GDM1 (cell line): ENCODE data around the gene SSH2.
A peak's percentile ranks its signal among the peaks of the same experiment; 100 is the strongest.
"Not testable (repeated sequence)": the region's sequence is repeated elsewhere in the genome, so short reads cannot be mapped to it uniquely, and the experiment has no call there.

Experiments used
- DNase-seq: peaks from one replicate; lab custom pipeline; 2025; lab: John Stamatoyannopoulos, UW

The SSH2 gene

DNA sequence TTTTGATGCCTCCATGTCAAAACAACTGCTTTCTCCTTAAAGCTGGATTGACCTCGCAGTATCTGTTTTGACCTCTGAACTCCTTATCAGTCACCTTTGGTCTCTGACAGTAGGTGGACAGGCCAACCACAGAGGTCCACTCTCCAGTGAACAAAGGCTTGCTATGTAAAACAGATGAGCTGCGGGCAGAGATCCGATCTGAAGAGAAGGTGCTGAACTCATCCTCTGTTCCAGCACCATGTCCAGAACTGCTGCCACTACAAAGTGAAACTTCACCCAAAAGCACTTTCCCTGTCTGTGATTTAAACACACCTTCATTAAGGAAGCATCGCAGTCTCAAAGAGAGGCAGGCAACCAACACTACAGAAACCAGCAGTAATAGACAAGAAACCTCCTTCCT, 190.0 kb downstream of the SSH2 start:
- no peak for DNase-seq

DNA sequence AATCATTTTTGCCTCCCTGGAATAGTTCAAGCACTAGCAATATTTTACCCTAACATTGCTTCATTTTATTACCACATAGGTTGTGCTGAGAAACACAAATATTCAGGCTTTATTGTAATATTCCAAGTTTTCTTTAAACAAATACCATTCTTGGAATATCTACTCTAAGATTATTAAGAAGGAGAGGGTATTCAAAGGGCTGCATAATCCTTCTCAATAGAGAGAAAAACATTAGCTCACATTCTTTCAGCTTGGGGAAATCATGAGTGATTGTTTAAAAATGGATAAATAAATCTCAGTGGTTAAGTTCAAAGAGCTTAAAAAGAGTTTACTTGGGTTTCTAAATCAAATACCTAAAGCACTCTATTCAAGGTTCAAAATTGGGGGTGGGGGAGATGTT, 195.4 kb downstream of the SSH2 start:
- DNase-seq, result no peak

DNA sequence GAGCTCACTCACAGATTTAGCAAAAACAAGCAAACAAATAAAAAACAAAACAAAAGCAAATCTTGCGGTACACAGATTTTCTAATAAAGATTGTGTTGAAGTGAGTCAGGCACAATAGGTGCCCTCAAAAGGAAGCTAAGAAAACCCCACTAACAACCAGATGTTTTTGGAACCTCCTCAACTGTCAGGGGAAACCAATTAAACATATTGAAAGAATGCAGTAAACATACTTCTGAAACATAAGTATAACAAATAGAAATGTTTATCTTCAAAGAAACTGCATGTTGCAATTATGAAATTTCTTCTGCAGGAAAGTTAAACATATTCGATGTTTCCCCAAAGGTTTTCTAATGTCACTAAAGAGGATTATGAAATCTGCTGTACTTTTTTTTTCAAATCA, 196.9 kb downstream of the SSH2 start:
- DNase-seq, result no peak

DNA sequence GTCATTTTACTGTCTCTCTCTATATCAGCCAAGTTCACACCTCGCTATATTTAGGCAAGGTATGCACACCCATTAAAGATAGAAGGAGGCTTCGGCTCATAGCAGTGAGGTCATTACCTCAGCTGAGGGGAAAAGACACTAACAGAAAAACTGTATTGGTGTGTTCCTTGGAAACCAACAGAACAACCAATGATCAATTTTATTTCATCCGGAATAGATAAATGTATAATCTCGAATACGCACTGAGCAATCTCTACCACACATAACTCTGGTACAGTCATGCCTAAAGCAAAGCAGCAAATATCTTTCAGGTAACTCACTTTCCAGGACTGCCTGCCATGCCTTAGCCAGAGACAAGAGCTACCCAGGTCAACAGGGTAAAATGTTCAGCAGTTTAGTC, 197.4 kb downstream of the SSH2 start:
- no peak for DNase-seq

DNA sequence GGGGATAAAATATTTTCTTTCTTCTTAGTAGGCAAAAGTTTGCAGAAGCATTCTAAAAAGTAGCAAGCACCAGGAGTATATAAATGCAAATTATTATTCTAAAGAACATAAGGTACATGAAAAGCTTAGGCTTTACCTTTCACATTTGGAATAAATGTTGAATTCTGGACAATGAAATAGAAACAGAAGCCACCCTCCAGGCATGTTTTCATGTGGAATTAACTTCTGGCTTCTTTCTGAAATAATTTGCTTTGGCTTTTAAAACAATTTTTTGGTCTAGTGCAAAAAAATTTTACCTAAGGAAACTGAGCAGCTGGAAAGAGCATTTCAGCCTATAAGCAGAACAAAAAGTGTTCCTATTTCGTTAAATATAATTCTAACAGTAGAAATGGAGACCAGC, 197.8 kb downstream of the SSH2 start:
- no peak for DNase-seq

DNA sequence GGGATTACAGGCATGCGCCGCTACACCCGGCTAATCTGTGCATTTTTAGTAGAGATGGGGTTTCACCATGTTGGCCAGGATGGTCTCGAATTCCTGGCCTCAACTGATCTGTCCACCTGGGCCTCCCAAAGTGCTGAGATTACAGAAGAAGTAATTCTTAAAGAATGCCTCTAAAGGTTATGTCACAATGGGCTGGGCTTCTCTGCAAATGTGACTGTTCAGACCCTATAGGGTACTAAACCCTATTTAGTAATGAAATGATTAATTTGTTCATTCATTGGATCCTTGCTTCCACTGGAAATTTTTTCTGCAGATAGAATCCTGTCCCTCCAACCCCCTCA, 198.5 kb downstream of the SSH2 start:
- DNase-seq, result no peak

DNA sequence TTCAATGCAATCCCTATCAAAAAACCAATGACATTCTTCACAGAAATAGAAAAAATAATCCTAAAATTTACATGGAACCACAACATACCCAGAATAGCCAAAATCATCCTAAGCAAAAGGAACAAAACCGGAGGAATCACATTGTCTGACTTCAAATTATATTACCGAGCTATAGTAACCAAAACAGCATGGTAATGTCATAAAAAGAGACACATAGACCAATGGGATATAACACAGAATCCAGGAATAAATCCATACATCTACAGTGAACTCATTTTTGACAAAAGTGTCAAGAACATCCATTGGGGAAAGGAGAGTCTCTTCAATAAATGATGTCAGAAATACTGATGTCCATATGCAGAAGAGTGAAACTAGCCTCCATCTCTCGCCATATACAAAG, 201.5 kb downstream of the SSH2 start:
- DNase-seq, result no peak

DNA sequence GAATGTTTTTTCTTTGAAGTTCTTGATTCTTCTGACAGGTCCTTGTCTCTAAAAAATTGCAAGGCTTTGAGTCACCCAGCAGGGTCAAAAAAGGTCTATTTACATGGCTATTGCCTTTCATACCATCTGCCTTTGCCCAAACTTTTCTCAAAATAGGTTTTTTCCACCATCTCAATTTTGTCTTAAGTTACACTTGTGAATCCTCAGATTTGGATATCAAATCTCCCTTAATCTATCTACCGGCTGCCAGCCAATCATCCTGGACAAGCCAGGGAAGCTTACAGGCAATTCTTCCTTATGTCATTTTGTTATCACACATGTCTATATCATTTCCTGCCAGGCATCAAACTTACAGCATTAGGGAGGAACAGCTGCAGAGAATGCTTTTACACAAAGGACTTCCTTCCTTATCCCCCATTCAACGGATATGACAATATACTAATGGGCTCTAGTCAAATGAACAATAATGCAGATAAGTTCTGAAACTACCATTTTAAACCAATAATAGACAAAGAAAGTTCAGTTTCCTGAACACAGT, 203.2 kb downstream of the SSH2 start:
- DNase-seq, result peak; percentile 63

DNA sequence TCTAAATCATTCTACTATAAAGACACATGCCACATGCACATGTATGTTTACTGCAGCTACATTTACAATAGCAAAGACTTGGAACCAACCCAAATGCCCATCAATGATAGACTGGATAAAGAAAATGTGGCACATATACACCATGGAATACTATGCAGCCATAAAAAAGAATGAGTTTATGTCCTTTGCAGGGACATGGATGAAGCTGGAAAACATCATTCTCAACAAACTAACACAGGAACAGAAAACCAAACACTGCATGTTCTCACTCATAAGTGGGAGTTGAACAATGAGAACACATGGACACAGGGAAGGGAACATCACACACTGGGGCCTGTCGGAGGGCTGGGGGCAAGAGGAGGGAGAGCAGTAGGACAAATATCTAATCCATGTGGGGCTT, 204.6 kb downstream of the SSH2 start:
- DNase-seq, result not testable (repeated sequence)

DNA sequence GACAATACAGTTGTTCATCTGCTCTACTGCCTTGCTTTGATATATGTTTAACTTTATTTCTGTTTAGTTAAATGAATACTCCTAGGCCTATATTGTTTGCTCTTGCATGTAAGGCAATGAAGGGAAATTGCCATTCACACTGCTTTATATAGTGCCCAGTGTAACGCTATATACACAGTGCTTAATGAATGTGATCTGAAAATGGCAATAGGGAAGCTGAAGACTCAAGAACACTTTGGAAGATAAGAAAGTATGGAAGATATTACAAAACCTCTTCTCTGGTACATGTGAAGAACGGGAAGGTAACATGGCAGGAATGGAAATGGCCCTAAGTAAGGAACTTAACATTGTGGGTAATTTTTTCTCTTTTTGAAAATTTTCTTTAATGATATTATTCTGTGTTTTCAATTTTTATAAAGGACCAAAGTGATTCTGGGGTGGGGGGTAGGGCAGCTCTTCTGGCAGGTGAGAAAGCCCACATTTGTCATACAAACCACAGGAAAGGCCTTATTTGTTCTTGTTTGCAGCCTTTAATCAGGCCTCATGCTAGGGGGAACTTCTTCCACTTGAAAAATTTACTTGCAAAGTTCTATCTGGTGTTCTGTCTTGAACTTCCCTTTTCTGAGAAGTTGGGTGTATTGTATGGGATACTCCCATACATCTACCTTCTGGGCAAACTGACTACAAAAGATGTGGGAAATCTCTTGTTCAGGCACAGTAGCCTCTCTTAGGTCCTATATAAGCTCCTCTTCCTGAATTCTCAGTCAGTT, 206.6 kb downstream of the SSH2 start:
- peak; percentile 44 for DNase-seq

DNA sequence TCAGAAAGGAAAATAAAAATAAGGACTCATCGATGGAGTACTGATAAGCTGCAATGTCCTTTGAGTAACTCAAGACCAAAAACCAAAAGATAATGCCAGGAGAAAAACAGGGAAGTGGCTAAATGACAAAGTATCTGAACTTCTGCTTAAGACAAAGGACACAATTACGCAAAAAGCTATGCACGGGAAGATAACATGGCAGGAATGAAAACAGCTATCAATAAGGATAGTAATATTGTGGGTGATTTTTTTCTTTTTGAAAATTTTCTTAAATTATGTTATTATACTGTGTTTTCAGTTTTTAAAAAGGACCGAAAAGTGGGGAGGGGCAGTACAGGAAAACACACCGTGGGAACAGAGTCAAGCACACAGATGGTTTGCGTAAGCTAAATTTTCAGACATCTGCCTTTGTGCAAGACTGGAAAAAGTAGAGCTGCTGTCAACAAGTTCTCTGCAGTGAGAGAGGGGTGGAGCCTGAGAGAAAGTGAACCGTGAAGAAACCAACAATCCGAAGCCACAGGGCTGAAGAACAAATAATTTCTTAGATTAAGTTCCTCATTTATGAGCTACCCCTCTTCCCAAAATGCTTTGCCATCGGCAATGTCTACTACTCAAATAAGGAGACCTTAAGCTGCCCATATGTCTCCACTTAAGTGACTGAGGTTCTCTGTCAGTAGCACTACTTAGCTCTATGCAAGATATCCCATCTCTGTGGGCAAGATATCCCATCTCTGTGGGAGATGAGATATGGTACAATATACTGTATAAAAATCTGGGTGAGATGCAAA, 207.4 kb downstream of the SSH2 start:
- peak; percentile 75 for DNase-seq

DNA sequence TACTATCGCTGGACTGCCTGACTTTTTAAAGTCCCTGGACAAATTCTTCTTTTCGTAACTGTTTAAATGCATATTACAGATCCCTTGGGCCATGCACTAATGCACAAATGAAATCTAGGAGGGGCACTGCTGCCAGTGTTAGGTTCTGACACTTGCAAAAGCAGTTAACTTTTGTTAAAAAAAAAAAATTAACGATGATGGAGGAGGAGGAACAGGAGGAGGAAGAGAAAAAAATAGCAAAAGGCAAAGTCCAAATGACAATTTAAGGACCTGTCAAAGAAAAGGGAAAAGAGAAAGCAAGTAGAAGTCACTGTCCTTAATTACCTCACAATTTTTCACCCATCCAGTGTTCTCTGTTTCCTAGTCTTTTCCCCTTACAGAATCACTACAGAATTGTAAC, 209.5 kb downstream of the SSH2 start:
- DNase-seq, result no peak

DNA sequence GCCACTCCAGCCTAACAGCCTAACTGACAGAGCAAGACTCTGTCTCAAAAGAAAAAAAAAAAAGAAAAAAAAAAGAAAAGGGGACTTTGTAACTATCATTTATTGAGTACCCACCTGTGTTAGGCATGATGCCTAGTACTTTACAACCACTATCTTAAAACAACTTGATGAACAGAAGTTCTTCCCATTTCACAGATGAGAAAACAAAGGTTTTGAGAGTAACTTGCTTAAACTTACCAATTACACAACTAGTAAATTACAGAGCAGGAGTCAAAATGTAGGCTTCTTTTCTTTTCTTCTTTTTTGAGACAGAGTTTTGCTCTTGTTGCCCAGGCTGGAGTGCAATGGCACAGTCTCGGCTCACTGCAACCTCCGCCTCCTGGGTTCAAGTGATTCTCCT, 210.6 kb downstream of the SSH2 start:
- no peak for DNase-seq

DNA sequence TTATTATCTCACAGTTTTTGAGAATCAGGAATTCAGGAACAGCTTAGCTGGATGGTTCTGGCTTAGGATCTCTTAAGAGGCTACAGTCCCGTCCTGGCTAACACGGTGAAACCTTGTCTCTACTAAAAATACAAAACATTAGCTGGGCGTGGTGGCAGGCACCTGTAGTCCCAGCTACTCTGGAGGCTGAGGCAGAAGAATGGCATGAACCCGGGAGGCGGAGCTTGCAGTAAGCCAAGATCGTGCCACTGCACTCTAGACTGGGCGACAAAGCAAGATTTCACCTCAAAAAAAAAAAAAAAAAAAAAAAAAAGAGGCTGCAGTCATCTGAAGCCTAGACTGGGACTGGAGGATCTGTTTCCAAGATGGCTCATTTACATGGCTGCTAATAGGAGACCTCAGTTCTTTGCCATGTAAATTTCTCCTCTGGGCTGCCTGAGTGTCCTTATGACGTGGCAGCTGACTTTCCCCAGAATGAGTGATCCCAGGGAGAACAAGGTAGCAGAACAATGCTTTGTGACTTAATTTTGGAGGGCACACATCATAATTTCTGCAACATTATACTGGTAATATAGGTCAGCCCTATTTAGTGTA, 211.5 kb downstream of the SSH2 start:
- no peak for DNase-seq

DNA sequence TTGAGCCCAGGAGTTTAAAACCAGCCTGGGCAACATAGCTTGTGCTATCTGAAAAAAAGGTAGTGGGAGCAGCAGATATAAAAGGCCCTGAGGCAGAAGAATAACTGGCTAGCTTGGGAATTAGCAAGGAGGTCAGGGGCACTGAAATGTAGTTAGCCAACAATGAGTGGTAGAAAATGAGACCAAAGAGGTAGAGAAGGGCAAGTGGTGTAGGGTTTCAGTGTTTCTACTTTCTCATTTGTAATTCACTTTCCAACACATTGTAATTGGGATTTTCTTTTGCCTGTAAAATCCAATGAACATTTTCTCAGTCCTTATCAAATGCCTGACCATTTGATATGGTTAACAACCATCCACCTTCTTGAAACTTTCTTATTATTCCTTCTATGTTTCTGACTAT, 212.2 kb downstream of the SSH2 start:
- DNase-seq, result no peak

DNA sequence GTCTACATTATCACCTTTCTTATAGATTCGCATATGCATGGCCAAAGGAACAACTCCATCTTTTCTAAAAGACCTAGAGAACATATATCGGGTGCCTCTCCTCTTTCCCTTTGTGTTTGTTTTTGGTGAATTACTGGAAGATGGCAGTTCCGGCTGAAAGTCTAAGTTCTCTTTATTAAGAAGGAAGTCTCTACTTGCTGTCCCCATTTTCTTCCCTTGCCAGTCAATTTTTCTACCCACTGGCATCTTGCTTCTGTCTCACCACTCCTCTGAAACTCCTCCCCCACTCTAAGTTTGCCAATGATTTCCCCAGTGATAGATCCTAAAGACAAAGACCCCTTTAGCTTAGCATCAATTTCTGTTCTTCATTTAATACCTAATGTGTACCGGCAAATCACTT, 213.5 kb downstream of the SSH2 start:
- DNase-seq, result no peak

DNA sequence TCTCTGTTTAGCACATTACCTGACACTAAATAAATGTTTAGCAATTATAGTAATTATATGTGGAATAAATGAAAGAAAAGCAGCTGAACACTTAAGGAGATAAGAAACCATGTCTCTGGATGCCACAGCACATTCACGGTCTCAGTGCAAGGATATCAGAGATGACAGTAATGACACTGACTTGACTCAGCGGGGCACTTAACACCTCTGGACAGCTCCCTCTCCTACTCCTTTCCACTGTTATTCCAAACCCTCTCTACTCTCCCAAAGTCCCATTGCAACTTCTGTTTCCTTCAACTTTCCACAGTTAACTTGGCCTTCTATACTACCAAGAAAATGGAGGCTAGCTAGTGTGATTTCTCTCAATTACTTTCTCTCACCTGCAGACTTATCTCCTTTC, 214.3 kb downstream of the SSH2 start:
- no peak for DNase-seq

DNA sequence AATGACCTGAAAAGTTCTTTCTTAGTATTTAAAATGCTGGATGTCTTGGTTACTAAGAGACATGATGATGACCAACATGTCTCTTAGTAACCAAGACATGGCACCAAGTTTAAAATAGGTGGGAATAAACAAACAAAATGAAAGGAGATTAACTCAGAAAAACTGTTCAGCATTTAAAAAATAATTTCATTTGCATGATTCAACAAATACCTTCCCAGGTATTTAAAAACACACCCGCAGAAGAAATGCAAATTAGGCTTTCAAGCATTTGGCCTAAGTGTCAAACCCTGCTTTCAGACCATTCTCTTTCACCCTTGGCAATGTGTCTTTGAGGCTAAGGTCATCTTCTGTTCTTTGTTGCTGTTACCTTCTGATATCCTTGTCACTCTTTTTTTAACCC, 215.9 kb downstream of the SSH2 start:
- no peak for DNase-seq

DNA sequence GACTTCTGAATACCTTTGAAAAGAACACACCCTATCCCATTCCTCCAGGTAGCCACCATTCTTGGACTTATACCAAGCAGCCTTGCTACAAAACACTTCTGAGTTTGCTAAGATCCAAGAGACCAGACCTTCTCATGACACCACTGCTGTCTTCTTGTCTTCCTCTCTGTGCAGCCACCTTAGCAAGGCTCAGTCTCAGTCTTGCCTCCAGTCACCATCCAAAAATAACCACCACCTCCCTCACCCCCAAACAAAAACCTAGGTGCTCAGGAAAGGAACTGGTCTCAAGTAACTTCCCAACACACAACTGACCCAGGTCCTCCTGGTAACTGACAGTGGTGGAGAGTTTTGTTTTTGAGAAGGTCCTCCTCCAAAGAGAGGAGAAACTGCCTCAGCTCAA, 216.4 kb downstream of the SSH2 start:
- no peak for DNase-seq

DNA sequence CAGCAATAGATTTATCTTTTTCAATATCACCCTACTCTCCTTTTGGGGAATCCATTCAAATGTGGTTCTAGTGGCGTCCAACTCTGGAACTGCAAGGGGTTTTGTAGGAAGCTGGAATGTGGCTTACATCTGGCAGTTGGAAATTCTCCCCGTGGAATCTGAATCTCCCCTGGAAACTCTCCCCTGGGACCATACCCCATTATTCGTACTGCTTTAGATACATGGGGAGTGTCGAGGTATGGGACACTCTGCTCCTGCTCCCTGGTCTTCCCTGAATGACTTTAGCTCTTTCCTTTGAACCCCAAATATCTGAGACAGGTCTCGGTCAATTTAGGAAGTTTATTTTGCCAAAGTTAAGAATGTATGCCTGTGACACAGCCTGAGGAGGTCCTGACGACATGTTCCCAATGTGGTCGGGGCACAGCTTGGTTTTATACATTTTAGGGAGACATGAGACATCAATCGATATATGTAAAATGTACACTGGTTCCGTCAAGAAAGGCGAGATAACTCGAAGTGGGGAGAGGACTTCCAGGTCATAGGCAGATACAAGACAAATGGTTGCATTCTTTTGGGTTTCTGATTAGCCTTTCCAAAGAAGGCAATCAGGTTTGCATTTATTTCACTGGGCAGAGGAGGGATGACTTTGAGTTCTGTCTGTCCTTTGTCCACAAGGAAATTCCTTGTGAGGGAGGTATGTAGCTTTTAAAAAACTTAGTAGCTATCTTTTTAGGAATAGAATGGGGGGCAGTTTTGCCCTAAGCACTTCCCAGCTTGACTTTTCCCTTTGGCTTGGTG, 218.2 kb downstream of the SSH2 start:
- DNase-seq, result no peak

DNA sequence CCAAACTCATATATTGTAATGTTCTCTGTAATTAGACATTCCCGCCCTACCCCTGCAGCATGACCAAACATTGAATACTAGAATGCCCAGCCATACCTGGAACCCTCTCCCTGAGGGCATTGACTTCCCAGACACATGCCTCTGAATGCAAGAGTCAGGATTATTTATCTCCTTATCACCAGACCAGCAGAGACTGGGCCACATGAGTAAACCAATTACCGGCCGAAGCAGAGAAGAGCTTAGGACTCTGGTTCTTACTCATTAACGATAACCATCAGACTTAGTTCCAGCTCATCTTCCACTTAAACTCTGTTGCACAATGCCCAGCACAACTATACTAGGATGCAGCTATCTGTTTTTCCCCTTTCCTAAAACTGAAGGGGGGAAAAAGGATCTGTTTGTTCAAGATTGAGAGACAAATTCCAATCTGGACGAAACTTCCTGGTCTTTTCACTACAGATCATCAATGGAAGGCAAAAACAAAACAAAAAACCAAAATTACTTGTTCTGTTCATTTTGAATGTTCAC, 219.1 kb downstream of the SSH2 start:
- DNase-seq, result no peak

DNA sequence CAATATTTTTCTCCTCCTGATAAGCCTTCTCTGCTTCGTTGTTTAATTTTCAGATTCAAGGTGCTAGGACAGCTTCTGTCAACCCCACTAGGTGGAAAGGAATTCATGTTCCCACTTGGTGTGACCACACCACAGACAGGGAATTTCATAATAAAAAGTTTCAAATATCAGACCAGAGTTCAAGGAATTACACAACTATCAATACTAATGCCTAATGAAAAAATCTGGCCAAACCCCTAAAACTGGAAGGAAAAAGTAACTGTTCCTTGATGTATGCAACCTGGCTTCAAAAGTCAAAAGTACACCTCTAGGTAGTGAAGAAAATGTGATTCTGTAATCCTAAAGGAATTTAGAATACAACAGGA, 219.5 kb downstream of the SSH2 start:
- no peak for DNase-seq
